Esophagus muscularis mucosa (tissue), 4 donors: ENCODE measurements around the gene ZNF208. TPM values are rescaled to one million over a fixed set of nuclear protein-coding genes. Genes with fewer than 3 reads are reported as not detected.

ENCODE experiments used
- DNase-seq: peaks from one replicate; pipeline ENCODE4 v3.0.0-alpha.2; 2017; ENCODE audit errors: extremely low spot score
- H3K27ac ChIP-seq, 4 donors: fragments of 200-600 bp; sonication (generic); replicated peaks in 1 of 4; 1 replicate in 3 of 4; 2 replicates in 1 of 4; pipeline ENCODE4 v1.5.1; 2016 to 2019; ENCODE audit warnings: mild to moderate bottlenecking in 1 of 4
- H3K27me3 ChIP-seq, 4 donors: fragments of 200-600 bp; sonication (generic); one replicate each; pipeline versions ENCODE4 v1.5.1 to v1.6.0; 2016 to 2019
- H3K36me3 ChIP-seq, 4 donors: fragments of 200-600 bp; sonication (generic); one replicate each; pipeline ENCODE4 v1.5.1; 2016 to 2019
- H3K4me1 ChIP-seq, 4 donors: fragments of 200-600 bp; sonication (generic); one replicate each; pipeline ENCODE4 v1.5.1; 2016 to 2019
- H3K4me3 ChIP-seq, 4 donors: fragments of 200-600 bp; sonication (generic); 1 replicate in 2 of 4; 2 replicates in 2 of 4; pipeline ENCODE4 v1.5.1; 2016 to 2019; ENCODE audit warnings: mild to moderate bottlenecking in 4 of 4, moderate library complexity in 1 of 4
- H3K9me3 ChIP-seq, 4 donors: fragments of 200-600 bp; sonication (generic); 1 replicate in 3 of 4; 2 replicates in 1 of 4; pipeline ENCODE4 v1.5.1; 2016 to 2019
- CTCF ChIP-seq, 3 experiments: fragments of 200-600 bp in 2 of 3; fragments of 450-650 bp in 1 of 3; sonication (generic) in 2 of 3; IDR thresholded peaks; one replicate each; pipeline ENCODE4 v1.5.1; 2017 to 2019; ENCODE audit warnings: antibody characterized with exemption in 3 of 3, mild to moderate bottlenecking in 2 of 3, moderate library complexity in 1 of 3
- EP300 ChIP-seq: sonication (generic); formaldehyde crosslinking; IDR thresholded peaks from one replicate; pipeline ENCODE4 v1.6.1; 2017; ENCODE audit warnings: antibody characterized with exemption
- POLR2A ChIP-seq: fragments of 450-650 bp; IDR thresholded peaks from one replicate; pipeline ENCODE4 v1.6.1; 2017; ENCODE audit warnings: antibody characterized with exemption, moderate library complexity, mild to moderate bottlenecking, low read depth
- POLR2AphosphoS5 ChIP-seq, 2 donors: sonication (generic); formaldehyde crosslinking; IDR thresholded peaks; one replicate each; pipeline ENCODE4 v1.6.1; 2017; ENCODE audit warnings: antibody characterized with exemption in 2 of 2
- WGBS: methylation state at CpG from one replicate; pipeline ENCODE4 v1.1.5; 2018; 5-methylcytosine and 5-hydroxymethylcytosine counted together
- intact Hi-C: fragments of 100-400 bp; cut with DNase I; formaldehyde crosslinking; loops from one replicate; pipeline ENCODE4 v1.15.1; 2023
- total RNA-seq, 4 donors: library from RNA; depleted of rRNA; stranded (reverse); fragments of >200 nt; gene quantifications; one replicate each; pipeline versions ENCODE4 v1.1.0 to v1.2.1, GENCODE V29; 2016

Gene ZNF208
- total RNA-seq, 4 donors from 2014 or later = 7.0 to 17.4 (median 11.0) TPM

- H3K27me3 ChIP-seq = no peaks in the 10 kb centered on the region
- no peak for DNase-seq
- TF ChIP-seq CTCF (IDR thresholded peaks at IDR 0.05) (no peak), POLR2A (no peak), EP300 (no peak), POLR2AphosphoS5 (IDR thresholded peaks at IDR 0.05) (no peak)
- WGBS = 82% methylated on average over 8 of the region's 8 CpGs
- intact Hi-C loops = no loop called here
- H3K4me3 ChIP-seq = no peak overlapping the region
- H3K36me3 ChIP-seq = no peaks in the 10 kb centered on the region
- no peaks in the 10 kb centered on the region for H3K4me1 ChIP-seq
- H3K9me3 ChIP-seq = peaks cover 0 to 81% (median 75%) of the 10 kb centered on the region in 4 donors
- no peak overlapping the region for H3K27ac ChIP-seq
These were observed 63.0 kb downstream of the ZNF208 start for GRCh38 chr19:21947775-21948174.

GRCh38 chr19:21940684-21941083 is 70.1 kb downstream of the ZNF208 start:
- peaks cover 0 to 6% (median 0%) of the 10 kb centered on the region in 4 donors for H3K36me3 ChIP-seq
- no peak overlapping the region for H3K27ac ChIP-seq
- H3K9me3 ChIP-seq = peaks cover 0 to 36% (median 26%) of the 10 kb centered on the region in 4 donors
- no peaks in the 10 kb centered on the region for H3K4me1 ChIP-seq
- H3K4me3 ChIP-seq = no peak overlapping the region
- TF ChIP-seq POLR2AphosphoS5 (IDR thresholded peaks at IDR 0.05) = no peak
- H3K27me3 ChIP-seq = no peaks in the 10 kb centered on the region
- no peak for DNase-seq
- WGBS = 84% methylated on average over 28 of the region's 30 CpGs
- intact Hi-C loops = no loop called here

GRCh38 chr19:21934593-21934992 is 76.2 kb downstream of the ZNF208 start:
- Histone ChIP-seq H3K27me3 (no peaks in the 10 kb centered on the region), H3K4me1 (no peaks in the 10 kb centered on the region), H3K4me3 (no peak overlapping the region), H3K9me3 (peaks cover 0 to 15% (median 3%) of the 10 kb centered on the region in 4 donors), H3K27ac (no peak overlapping the region), H3K36me3 (no peaks in the 10 kb centered on the region)
- intact Hi-C loops = no loop called here
- no peak for TF ChIP-seq EP300
- no peak for TF ChIP-seq POLR2A
- TF ChIP-seq CTCF (IDR thresholded peaks at IDR 0.05) = no peak
- TF ChIP-seq POLR2AphosphoS5 (IDR thresholded peaks at IDR 0.05) = no peak
- no peak for DNase-seq
- WGBS = 69% methylated on average over 4 of the region's 4 CpGs

- no peak for DNase-seq
- 91% methylated on average over 5 of the region's 5 CpGs for WGBS
- peaks cover 0 to 15% (median 3%) of the 10 kb centered on the region in 4 donors for H3K9me3 ChIP-seq
- H3K36me3 ChIP-seq = no peaks in the 10 kb centered on the region
- no peaks in the 10 kb centered on the region for H3K4me1 ChIP-seq
- TF ChIP-seq POLR2A = no peak
- no peak for TF ChIP-seq EP300
- TF ChIP-seq POLR2AphosphoS5 (IDR thresholded peaks at IDR 0.05) = no peak
- TF ChIP-seq CTCF (IDR thresholded peaks at IDR 0.05) = no peak
- intact Hi-C loops = no loop called here
- H3K27ac ChIP-seq = no peak overlapping the region
- no peak overlapping the region for H3K4me3 ChIP-seq
- no peaks in the 10 kb centered on the region for H3K27me3 ChIP-seq
These were observed 76.6 kb downstream of the ZNF208 start for GRCh38 chr19:21934131-21934530.

GRCh38 chr19:21922276-21922675 is 88.5 kb downstream of the ZNF208 start:
- intact Hi-C loops = no loop called here
- peaks cover 0 to 11% (median 9%) of the 10 kb centered on the region in 4 donors for H3K9me3 ChIP-seq

More at GRCh38 chr19:21922276-21922675, 88.5 kb downstream of the ZNF208 start:
- no peak for TF ChIP-seq EP300
- no peak for TF ChIP-seq POLR2AphosphoS5 (IDR thresholded peaks at IDR 0.05)
- TF ChIP-seq CTCF (IDR thresholded peaks at IDR 0.05) = no peak
- no peak for TF ChIP-seq POLR2A
- 25% methylated on average over 2 of the region's 2 CpGs for WGBS
- H3K36me3 ChIP-seq = no peaks in the 10 kb centered on the region
- H3K4me1 ChIP-seq = no peaks in the 10 kb centered on the region
- no peaks in the 10 kb centered on the region for H3K27me3 ChIP-seq
- H3K27ac ChIP-seq = no peak overlapping the region
- no peak overlapping the region for H3K4me3 ChIP-seq
- DNase-seq = no peak
